Lower leg skin (tissue), 3 donors: ENCODE data around the gene GPR61.
A peak's percentile ranks its signal among the peaks of the same experiment; 100 is the strongest.

Experiments used
- POLR2A ChIP-seq, 2 donors: fragments of 450-650 bp; IDR thresholded peaks; one replicate each; pipeline ENCODE4 v1.6.1; 2016 to 2017; ENCODE audit warnings: antibody characterized with exemption in 2 of 2, mild to moderate bottlenecking in 1 of 2, moderate library complexity in 1 of 2
- TF ChIP-seq, protein P1 (sequence below), 3 donors: fragments of 450-650 bp; IDR thresholded peaks; one replicate each; pipeline ENCODE4 v1.5.1; 2016; ENCODE audit warnings: antibody characterized with exemption in 3 of 3, mild to moderate bottlenecking in 3 of 3, moderate library complexity in 2 of 3

DNA sequence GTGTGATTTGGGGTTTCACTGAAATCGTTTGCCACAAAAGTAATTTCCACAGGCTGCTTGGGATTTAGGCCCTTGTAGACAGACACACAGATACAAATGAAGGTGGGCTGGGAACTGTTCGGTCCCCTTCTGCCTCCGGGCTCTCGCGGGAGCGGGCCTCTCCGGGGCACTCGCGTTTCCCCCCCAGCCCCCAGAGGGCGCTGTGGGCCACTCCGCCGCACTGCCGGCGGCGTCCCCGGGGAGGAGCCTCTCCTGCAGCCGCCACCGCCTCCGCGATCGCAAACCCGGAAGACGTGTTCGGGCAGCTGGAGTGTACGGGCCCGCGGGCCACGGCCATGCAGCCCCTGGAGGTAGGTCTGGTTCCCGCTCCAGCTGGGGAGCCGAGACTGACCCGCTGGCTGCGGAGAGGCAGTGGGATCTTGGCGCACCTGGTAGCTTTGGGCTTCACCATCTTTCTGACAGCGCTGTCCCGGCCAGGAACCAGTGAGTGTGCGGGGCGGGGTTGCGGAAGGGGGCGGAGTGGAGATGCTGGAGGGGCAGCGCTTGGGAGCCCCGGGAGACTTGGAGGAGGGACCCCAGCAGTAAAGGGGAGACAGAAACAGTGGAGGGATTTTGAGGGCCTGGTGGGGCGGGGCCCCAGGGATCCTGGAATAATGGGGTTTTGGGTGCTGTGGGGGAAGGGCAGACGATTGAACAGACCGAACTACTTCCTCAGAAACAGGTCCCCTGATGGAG, 45.7 kb upstream of the GPR61 start, which contains the start of gene CYB561D1:
- TF ChIP-seq, protein P1, sequence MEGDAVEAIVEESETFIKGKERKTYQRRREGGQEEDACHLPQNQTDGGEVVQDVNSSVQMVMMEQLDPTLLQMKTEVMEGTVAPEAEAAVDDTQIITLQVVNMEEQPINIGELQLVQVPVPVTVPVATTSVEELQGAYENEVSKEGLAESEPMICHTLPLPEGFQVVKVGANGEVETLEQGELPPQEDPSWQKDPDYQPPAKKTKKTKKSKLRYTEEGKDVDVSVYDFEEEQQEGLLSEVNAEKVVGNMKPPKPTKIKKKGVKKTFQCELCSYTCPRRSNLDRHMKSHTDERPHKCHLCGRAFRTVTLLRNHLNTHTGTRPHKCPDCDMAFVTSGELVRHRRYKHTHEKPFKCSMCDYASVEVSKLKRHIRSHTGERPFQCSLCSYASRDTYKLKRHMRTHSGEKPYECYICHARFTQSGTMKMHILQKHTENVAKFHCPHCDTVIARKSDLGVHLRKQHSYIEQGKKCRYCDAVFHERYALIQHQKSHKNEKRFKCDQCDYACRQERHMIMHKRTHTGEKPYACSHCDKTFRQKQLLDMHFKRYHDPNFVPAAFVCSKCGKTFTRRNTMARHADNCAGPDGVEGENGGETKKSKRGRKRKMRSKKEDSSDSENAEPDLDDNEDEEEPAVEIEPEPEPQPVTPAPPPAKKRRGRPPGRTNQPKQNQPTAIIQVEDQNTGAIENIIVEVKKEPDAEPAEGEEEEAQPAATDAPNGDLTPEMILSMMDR (IDR thresholded peaks at IDR 0.05): peak in 1 of 3 donors; percentile 62
- TF ChIP-seq POLR2A (IDR thresholded peaks at IDR 0.05): no peak
